A549 (cell line): ENCODE data around the gene TFEB. TPM values are rescaled to one million over a fixed set of nuclear protein-coding genes. Genes with fewer than 3 reads are reported as not detected.

ENCODE experiments used
- ATAC-seq, 2 experiments: fragments of 200-7000 bp in 1 of 2; fragments of >200 bp in 1 of 2; cut with Nextera tagmentation in 1 of 2; cut with Tn5 transposase in 1 of 2; 3 replicates each; pipeline versions ENCODE4 v1.8.0 to v1.9.1; 2018 to 2020; ENCODE audit warnings: mild to moderate bottlenecking in 1 of 2, moderate library complexity in 1 of 2
- CTCF ChIA-PET: fragments of 300-600 bp; sonication (Branson Sonifier 250); formaldehyde crosslinking; extraction: SDS; loops from one replicate; lab custom pipeline; 2021; ENCODE audit warnings: antibody characterized with exemption, inconsistent platforms; lab: Yijun Ruan, JAX
- POLR2A ChIA-PET: fragments of 350-600 bp; formaldehyde crosslinking; extraction: SDS; loops from one replicate; lab custom pipeline; 2021; ENCODE audit warnings: antibody characterized with exemption, inconsistent platforms; lab: Yijun Ruan, JAX
- DNase-seq, 2 experiments: peaks; one replicate each; pipeline versions ENCODE4 v3.0.0 to v3.0.0-alpha.2; 2011 to 2016; ENCODE audit warnings: low read depth in 1 of 2, low spot score in 1 of 2
- FAIRE-seq: peaks from 2 replicates; lab custom pipeline; 2011; peaks lifted over from hg19 to GRCh38; lab: Jason Lieb, UNC
- H3K27ac ChIP-seq, 2 experiments: fragments of >200 bp; sonication (Bioruptor Twin); formaldehyde crosslinking; 3 replicates each; pipeline ENCODE4 v1.5.1; 2016 to 2017
- H3K4me1 ChIP-seq: fragments of >200 bp; sonication (Bioruptor Twin); formaldehyde crosslinking; 3 replicates; pipeline ENCODE4 v1.6.1; 2016
- H3K4me2 ChIP-seq: fragments of >200 bp; sonication (Bioruptor Twin); formaldehyde crosslinking; 3 replicates; pipeline ENCODE4 v1.6.1; 2016
- H3K4me3 ChIP-seq: fragments of >200 bp; sonication (Bioruptor Twin); formaldehyde crosslinking; 3 replicates; pipeline ENCODE4 v1.5.1; 2016
- H3K9me3 ChIP-seq: fragments of >200 bp; sonication (Bioruptor Twin); formaldehyde crosslinking; 3 replicates; pipeline ENCODE4 v1.6.1; 2016
- BHLHE40 ChIP-seq: IDR thresholded peaks from 2 replicates; pipeline ENCODE4 v1.6.1; 2012; ENCODE audit warnings: low read depth, low read length, inconsistent platforms
- CBX2 ChIP-seq: fragments of 200-600 bp; sonication (generic); IDR thresholded peaks from 2 replicates; pipeline ENCODE4 v1.6.1; 2016; ENCODE audit warnings: low read depth, mild to moderate bottlenecking, borderline replicate concordance
- CTCF ChIP-seq: fragments of >200 bp; sonication (Bioruptor Twin); formaldehyde crosslinking; IDR thresholded peaks from 3 replicates; pipeline ENCODE4 v1.5.1; 2016
- EP300 ChIP-seq, 2 experiments: fragments of >200 bp; sonication (Bioruptor Twin); formaldehyde crosslinking; IDR thresholded peaks; 2 replicates in 1 of 2; 3 replicates in 1 of 2; pipeline ENCODE4 v1.6.1; 2016 to 2017
- FOSB ChIP-seq: fragments of 250-450 bp; sonication (Bioruptor Pico); IDR thresholded peaks from 2 replicates; pipeline ENCODE4 v1.5.0; 2020; ENCODE audit warnings: mild to moderate bottlenecking, moderate library complexity
- HDAC2 ChIP-seq: fragments of 200-600 bp; sonication (generic); IDR thresholded peaks from 2 replicates; pipeline ENCODE4 v1.6.1; 2016
- HES2 ChIP-seq: fragments of >200 bp; sonication (Bioruptor Twin); formaldehyde crosslinking; IDR thresholded peaks from 2 replicates; pipeline ENCODE4 v1.6.1; 2016
- HOXB13 ChIP-seq: fragments of 250-450 bp; sonication (Bioruptor Pico); IDR thresholded peaks from 2 replicates; pipeline ENCODE4 v1.5.0; 2020; ENCODE audit warnings: low read depth, mild to moderate bottlenecking, moderate library complexity
- MYC ChIP-seq: IDR thresholded peaks from 2 replicates; pipeline ENCODE4 v1.6.1; 2012; ENCODE audit warnings: mild to moderate bottlenecking, inconsistent platforms, low read length, improper control_type of control experiment, borderline replicate concordance
- NPAS2 ChIP-seq: fragments of 250-450 bp; sonication (Bioruptor Pico); IDR thresholded peaks from 2 replicates; pipeline ENCODE4 v1.8.0; 2022; ENCODE audit warnings: mild to moderate bottlenecking, moderate library complexity, borderline replicate concordance
- RAD21 ChIP-seq, 2 experiments: fragments of >200 bp in 1 of 2; sonication (Bioruptor Twin) in 1 of 2; formaldehyde crosslinking in 1 of 2; IDR thresholded peaks in 1 of 2; conservative IDR thresholded peaks in 1 of 2; 2 replicates in 1 of 2; 3 replicates in 1 of 2; pipeline ENCODE4 v1.6.1; 2012 to 2018; ENCODE audit warnings: inconsistent platforms in 1 of 2
- RFX5 ChIP-seq: fragments of 450-650 bp; IDR thresholded peaks from 2 replicates; pipeline ENCODE4 v1.7.1; 2014; ENCODE audit warnings: antibody characterized with exemption, mild to moderate bottlenecking, moderate library complexity
- SMC3 ChIP-seq: fragments of >200 bp; sonication (Bioruptor Twin); formaldehyde crosslinking; IDR thresholded peaks from 3 replicates; pipeline ENCODE4 v1.6.1; 2018; ENCODE audit warnings: inconsistent platforms
- ZFP36 ChIP-seq: fragments of 450-650 bp; IDR thresholded peaks from 2 replicates; pipeline ENCODE4 v1.6.1; 2014; ENCODE audit warnings: borderline replicate concordance; ENCODE audit not compliant: partially characterized antibody
- WGBS: methylation state at CpG from one replicate; pipeline ENCODE4 v1.1.6; 2017; ENCODE audit errors: missing lambda C conversion rate; 5-methylcytosine and 5-hydroxymethylcytosine counted together
- polyA minus RNA-seq: library from RNA; depleted of rRNA, polyadenylated mRNA; stranded (reverse); fragments of >200 nt; gene quantifications from 2 replicates; pipeline ENCODE4 v1.2.3, GENCODE V29; 2011; rRNA and poly(A)+ RNA removed
- polyA plus RNA-seq, 4 experiments: library from polyadenylated mRNA; depleted of rRNA in 3 of 4; stranded (reverse); fragments of >200 nt; fragmentation: RNase III in 1 of 4; extraction: RNeasy Plus Mini Kit Qiagen cat#74134 plus additional on column Dnase treatment in 1 of 4; gene quantifications; 2 replicates in 3 of 4; 3 replicates in 1 of 4; pipeline ENCODE4 v1.2.3, GENCODE V29; 2011 to 2017
- TF ChIP-seq, protein P1 (sequence below): fragments of 250-450 bp; sonication (Bioruptor Pico); IDR thresholded peaks from 2 replicates; pipeline ENCODE4 v1.5.0; 2021; ENCODE audit warnings: mild to moderate bottlenecking, moderate library complexity, borderline replicate concordance

The TFEB gene
- polyA plus RNA-seq (2011; rRNA removed) (2.9 and 3.1 TPM in 2 replicates), polyA plus RNA-seq (2017; fragmentation: RNase III; extraction: RNeasy Plus Mini Kit Qiagen cat#74134 plus additional on column Dnase treatment) (4.3 to 6.1 TPM (median 4.5 TPM) in 3 replicates), polyA minus RNA-seq (5.3 and 9.9 TPM in 2 replicates)
- 2.8 and 5.0 TPM in 2 replicates for polyA plus RNA-seq (2012; cell fraction: cytosol; rRNA removed)
- 5.0 and 7.6 TPM in 2 replicates for polyA plus RNA-seq (2012; cell fraction: nucleus; rRNA removed)

DNA sequence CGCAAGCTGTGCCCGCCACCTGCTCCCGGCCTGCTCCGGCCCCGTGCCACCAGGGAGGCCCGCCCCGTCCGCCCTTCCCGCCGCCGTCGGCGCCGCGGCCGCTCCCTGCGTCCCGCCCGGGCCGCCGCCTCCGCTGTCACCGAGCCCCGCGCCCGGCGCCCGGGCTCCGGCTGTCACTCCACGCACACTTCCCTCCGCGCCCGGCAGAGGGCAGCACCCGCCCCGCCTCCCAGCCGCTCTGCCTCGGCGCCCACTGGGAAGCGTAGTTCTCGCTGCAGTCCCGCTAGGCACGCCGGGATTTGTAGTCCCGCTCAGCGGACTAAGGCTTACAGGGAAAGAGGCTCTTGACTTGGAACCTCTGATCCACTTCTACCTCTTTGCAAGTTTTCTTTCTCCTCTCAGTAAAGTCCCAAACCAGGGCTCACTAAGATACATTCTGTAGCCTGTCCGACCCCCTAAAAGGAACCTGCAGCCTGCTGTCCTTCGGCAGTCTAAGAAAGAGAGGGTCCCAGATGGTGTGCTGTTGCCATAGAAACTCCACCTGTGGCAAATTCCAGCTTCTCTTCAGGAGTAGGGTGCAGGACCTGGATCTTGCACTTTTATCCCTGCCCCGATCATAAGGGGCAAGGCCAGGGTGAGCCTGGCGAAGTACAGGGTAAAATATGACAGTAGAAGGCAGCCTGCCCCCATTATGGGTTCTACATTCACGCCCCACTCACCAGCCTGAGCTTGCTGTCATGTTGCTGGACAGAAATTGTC lies at the start of gene TFEB:
TFEB (minus strand) TSS at position 182 of the 759 bp plus-strand sequence. CDS start 44,395 bp downstream, outside the sequence.
- ChIA-PET POLR2A (interaction anchor here (1.2 kb wide), 1 partner anchor 27 kb away, joined by 3 read pairs; no protein-coding TSS in a partner anchor), CTCF (interaction anchor here (1.1 to 6.8 kb wide), 9 partner anchors 10 to 51 kb away, joined by 3 to 65 read pairs (median 9); no protein-coding TSS in a partner anchor)
- Histone ChIP-seq H3K9me3 (no peaks in the 10 kb centered on the region), H3K27ac (peak within 1 kb of the TSS; percentile 95 to 99), H3K4me1 (peaks cover 31% of the 10 kb centered on the region), H3K4me3 (peak within 1 kb of the TSS; percentile 90), H3K4me2 (peak within 1 kb of the TSS; percentile 100)
- DNase-seq (peak; percentile 77 to 86), ATAC-seq (peak; percentile 63 to 72), FAIRE-seq (no peak)
- TF ChIP-seq CTCF (peak; percentile 81), CBX2 (no peak), RAD21 (conservative IDR thresholded peaks at IDR 0.05 in 1 of 2, IDR thresholded peaks at IDR 0.05 in 1 of 2) (peak; percentile 37 to 59), ZFP36 (no peak), BHLHE40 (no peak), SMC3 (peak; percentile 80)
- WGBS = 32% methylated on average over 5 of the region's 50 CpGs

- Histone ChIP-seq H3K4me1 (peaks cover 23% of the 10 kb centered on the region), H3K4me3 (no peak overlapping the region), H3K4me2 (no peak overlapping the region), H3K27ac (no peak overlapping the region), H3K9me3 (no peaks in the 10 kb centered on the region)
- DNase-seq = no peak
- 92% methylated on average over 5 of the region's 5 CpGs for WGBS
- no peak for ATAC-seq
- ChIA-PET POLR2A (interaction anchor here (0.9 kb wide), 1 partner anchor 15 kb away, joined by 3 read pairs; no protein-coding TSS in a partner anchor), CTCF (interaction anchor here (1.2 to 8.9 kb wide), 9 partner anchors 10 to 417 kb away, joined by 3 to 111 read pairs (median 5); no protein-coding TSS in a partner anchor)
- TF ChIP-seq MYC (no peak), NPAS2 (no peak), HDAC2 (no peak), HOXB13 (CRISPR knock-in tag) (no peak)
- TF ChIP-seq, protein P1, sequence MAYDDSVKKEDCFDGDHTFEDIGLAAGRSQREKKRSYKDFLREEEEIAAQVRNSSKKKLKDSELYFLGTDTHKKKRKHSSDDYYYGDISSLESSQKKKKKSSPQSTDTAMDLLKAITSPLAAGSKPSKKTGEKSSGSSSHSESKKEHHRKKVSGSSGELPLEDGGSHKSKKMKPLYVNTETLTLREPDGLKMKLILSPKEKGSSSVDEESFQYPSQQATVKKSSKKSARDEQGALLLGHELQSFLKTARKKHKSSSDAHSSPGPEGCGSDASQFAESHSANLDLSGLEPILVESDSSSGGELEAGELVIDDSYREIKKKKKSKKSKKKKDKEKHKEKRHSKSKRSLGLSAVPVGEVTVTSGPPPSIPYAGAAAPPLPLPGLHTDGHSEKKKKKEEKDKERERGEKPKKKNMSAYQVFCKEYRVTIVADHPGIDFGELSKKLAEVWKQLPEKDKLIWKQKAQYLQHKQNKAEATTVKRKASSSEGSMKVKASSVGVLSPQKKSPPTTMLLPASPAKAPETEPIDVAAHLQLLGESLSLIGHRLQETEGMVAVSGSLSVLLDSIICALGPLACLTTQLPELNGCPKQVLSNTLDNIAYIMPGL (CRISPR knock-in tag) = no peak
- TF ChIP-seq, all 56 proteins: peak for 0
- FAIRE-seq = no peak
Observed at GRCh38 chr6:41784581-41785171, 49.3 kb upstream of the TFEB start.

- Histone ChIP-seq H3K4me3 (no peak overlapping the region), H3K4me1 (peaks cover 21% of the 10 kb centered on the region), H3K27ac (no peak overlapping the region), H3K9me3 (no peaks in the 10 kb centered on the region), H3K4me2 (no peak overlapping the region)
- ChIA-PET POLR2A (interaction anchor here (1.2 kb wide), 1 partner anchor 267 kb away, joined by 3 read pairs; the partner anchor contains the start of gene TAF8), CTCF (interaction anchor here (0.7 to 8.9 kb wide), 6 partner anchors 8 to 431 kb away, joined by 3 to 111 read pairs (median 4); no protein-coding TSS in a partner anchor)
- TF ChIP-seq HES2 (no peak), RFX5 (no peak), FOSB (CRISPR knock-in tag) (no peak), EP300 (IDR thresholded peaks at IDR 0.05) (no peak), ZFP36 (no peak), BHLHE40 (no peak)
- TF ChIP-seq, protein P1 (CRISPR knock-in tag) = no peak
- DNase-seq (no peak), FAIRE-seq (no peak), ATAC-seq (no peak)
- 72% methylated on average over 6 of the region's 6 CpGs for WGBS
Observed at GRCh38 chr6:41783106-41783780, 47.8 kb upstream of the TFEB start.
